Measurements from ENCODE around the gene FBXW4. TPM values are rescaled to one million over a fixed set of nuclear protein-coding genes. Genes with fewer than 3 reads are reported as not detected.
A peak's percentile ranks its signal among the peaks of the same experiment; 100 is the strongest.
"Not testable (repeated sequence)": the region's sequence is repeated elsewhere in the genome, so short reads cannot be mapped to it uniquely, and the experiment has no call there.

The FBXW4 gene
- polyA plus RNA-seq, 10 donors, result 35.6 to 52.0 (median 43.7) TPM

- no peak for DNase-seq
Observed at GRCh38 chr10:101619983-101620382, 75.0 kb downstream of the FBXW4 start.

GRCh38 chr10:101618871-101619270 lies 76.1 kb downstream of the FBXW4 start:
- DNase-seq, result no peak

GRCh38 chr10:101617824-101618568 lies 77.0 kb downstream of the FBXW4 start:
- no peak for DNase-seq

GRCh38 chr10:101617102-101617823 lies 77.7 kb downstream of the FBXW4 start:
- DNase-seq, result no peak

- DNase-seq, result no peak
Observed at GRCh38 chr10:101616415-101617101, 78.4 kb downstream of the FBXW4 start.

GRCh38 chr10:101615525-101616116 lies 79.3 kb downstream of the FBXW4 start:
- DNase-seq, result no peak

- DNase-seq, result no peak
Observed at GRCh38 chr10:101614663-101615524, 80.1 kb downstream of the FBXW4 start.

- DNase-seq, result no peak
Observed at GRCh38 chr10:101613646-101614045, 81.3 kb downstream of the FBXW4 start.

- no peak for DNase-seq
Observed at GRCh38 chr10:101612872-101613271, 82.1 kb downstream of the FBXW4 start.

GRCh38 chr10:101612086-101612485 lies 82.9 kb downstream of the FBXW4 start:
- DNase-seq, result no peak

GRCh38 chr10:101611096-101611905 lies 83.7 kb downstream of the FBXW4 start:
- no peak for DNase-seq

- no peak for DNase-seq
Observed at GRCh38 chr10:101609481-101609880, 85.5 kb downstream of the FBXW4 start.

GRCh38 chr10:101607124-101607523 lies 87.8 kb downstream of the FBXW4 start:
- no peak for DNase-seq

GRCh38 chr10:101602761-101603398 lies 92.1 kb downstream of the FBXW4 start:
- DNase-seq, result peak; percentile 50 to 79 (median 70)

GRCh38 chr10:101601541-101601940 lies 93.4 kb downstream of the FBXW4 start:
- DNase-seq, result no peak

- no peak for DNase-seq
Observed at GRCh38 chr10:101597091-101597900, 97.7 kb downstream of the FBXW4 start.

GRCh38 chr10:101595591-101596433 lies 99.2 kb downstream of the FBXW4 start:
- DNase-seq, result peak in 1 of 3 donors; percentile 42

GRCh38 chr10:101593331-101593730 lies 101.6 kb downstream of the FBXW4 start:
- DNase-seq, result not testable (repeated sequence)

Data from muscle of back (tissue), 11 donors.